Activated CD4-positive, CD25-positive, alpha-beta regulatory T cell treated with anti-CD3 and anti-CD28 coated beads, Interleukin-2, amount 50 U/mL, for 16 hours (primary cell): ENCODE results near the gene RIPK1.
"Not testable (repeated sequence)": the region's sequence is repeated elsewhere in the genome, so short reads cannot be mapped to it uniquely, and the experiment has no call there.

ENCODE experiments used
- DNase-seq: peaks from one replicate; pipeline ENCODE4 v3.0.0-alpha.2; 2020; ENCODE audit warnings: low read depth, low spot score

RIPK1 gene

DNA sequence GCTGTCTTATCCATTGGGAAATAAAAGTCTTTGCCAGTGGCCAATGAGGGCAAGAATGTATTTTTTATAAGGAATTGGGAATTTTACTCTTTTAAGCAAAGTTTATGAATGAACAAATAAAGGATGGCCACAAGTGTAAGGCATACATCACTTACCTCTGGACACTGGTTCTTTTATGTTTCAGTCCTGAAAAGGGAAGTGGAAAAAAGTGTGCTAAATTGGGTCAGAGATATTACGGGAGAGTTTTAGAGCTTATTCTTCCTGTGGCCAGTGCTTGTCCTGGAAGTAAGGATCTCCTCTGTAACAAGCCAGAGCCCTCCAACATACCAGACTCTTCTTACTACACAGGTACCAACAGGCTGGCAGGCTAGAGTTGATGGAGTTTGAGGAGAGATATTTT lies 22.5 kb upstream of the RIPK1 start:
- DNase-seq = no peak

DNA sequence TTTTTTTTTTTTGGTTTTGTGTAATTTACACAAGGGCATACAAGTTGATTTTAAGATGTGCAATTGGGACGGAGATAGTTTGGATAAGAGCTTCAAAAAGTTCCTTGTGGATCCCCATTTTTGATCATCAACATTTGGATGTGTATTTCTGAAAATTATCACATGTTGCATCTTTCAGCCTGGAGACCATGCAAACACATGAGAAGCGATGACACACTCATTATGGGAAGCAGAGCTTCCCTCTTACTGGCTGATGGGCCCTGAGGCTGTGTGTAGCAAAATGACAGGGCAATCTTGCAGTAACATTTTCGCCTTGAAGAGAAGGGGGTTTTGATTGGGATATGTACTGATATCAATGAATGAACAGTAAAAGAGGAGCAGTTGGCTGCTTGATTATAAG lies 22.0 kb upstream of the RIPK1 start:
- no peak for DNase-seq

DNA sequence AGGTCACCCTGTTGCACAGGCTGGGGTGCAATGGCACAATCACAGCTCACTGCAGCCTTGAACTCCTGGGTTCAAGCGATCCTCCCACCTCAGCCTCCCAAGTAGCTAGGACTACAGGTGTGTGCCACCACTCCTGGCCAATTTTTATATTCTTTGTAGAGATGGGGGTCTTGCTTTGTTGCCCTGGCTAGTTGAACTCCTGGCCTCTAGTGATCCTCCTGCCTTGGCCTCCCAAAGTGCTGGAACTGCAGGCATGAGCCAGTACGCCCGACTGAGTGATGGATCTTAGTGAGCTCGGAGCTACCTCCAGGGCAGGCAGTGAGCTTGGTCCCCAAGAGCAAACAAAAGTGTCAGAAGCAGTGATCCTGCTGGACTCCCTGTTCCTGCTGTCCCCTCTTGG lies 20.3 kb upstream of the RIPK1 start:
- not testable (repeated sequence) for DNase-seq

GRCh38 chr6:3052481-3053230 lies 15.6 kb upstream of the RIPK1 start:
- DNase-seq = no peak

- no peak for DNase-seq
These were observed 15.1 kb upstream of the RIPK1 start for GRCh38 chr6:3053231-3053508.

DNA sequence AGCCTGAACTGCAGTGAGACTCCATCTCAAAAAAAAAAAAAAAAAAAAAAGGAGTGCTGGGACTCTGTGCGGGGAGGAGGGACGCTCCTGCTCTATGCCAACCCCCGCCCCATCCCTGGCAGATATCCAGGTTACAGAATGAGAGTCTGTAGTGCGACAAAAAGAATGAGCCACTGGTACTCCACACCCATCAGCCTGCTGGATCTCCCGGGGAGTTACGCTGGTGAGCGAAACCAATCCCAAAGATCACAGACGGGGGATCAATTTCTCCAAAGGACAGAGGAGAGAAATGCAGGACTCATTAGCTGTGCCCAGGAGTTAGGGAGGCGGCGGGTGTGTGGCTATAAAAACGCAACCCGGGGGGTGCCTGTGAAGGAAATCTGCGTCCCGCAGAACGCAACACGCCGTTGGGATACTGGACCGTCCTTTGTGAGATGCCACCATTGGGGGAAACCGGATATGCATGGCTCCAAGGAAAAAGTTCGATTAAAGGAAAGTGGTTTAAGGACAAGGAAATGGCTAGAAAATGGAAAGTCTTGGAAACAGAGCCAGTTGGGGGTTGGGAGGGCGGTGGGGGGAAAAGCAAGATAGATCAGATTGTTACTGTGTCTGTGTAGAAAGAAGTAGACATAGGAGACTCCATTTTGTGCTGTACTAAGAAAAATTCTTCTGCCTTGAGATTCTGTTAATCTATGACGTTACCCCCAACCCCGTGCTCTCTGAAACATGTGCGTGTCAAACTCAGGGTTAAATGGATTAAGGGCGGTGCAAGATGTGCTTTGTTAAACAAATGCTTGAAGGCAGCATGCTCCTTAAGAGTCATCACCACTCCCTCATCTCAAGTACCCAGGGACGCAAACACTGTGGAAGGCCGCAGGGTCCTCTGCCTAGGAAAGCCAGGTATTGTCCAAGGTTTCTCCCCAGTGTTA lies 13.8 kb upstream of the RIPK1 start:
- not testable (repeated sequence) for DNase-seq

DNA sequence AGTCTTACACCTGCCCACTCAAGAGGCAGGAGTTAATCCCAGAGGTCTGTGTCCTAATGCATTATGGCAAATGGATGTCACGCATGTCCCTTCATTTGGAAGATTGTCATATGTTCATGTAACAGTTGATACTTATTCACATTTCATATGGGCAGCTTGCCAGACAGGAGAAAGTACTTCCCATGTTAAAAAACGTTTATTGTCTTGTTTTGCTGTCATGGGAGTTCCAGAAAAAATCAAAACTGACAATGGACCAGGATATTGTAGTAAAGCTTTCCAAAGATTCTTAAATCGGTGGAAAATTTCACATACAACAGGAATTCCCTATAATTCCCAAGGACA lies 13.2 kb upstream of the RIPK1 start:
- DNase-seq = not testable (repeated sequence)

DNA sequence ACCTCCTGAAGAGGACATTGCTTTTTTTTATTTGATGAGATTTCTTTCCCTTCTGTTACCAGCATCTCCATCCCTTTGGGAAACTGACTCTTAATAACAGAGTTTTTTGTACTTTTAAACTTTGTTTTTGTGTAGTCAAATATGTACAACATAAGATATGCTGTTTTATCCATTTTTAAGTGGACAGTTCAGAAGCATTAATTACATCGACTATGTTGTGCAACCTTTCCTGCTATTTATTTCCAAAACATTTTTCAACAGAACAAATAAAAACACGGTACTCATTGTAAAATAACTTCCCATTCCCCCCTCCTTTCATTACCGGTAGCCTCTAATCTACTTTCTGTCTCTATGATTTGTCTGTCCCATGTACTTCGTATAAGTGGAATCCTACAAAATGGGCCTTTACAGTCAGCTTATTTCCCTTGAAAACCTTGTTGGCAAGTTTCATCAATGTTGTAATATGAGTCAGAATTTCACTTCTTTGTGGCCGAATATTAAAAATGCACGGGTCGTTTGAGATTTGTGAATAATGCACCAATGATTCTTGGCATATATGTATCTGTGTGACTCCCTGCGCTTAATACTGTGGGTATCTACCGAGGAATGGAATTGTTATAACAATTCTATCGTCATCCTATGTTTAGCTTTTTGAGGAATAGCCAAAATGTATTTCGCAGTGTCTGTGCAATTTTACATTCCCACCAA lies 11.1 kb upstream of the RIPK1 start:
- DNase-seq = no peak

- no peak for DNase-seq
These were observed 9.3 kb upstream of the RIPK1 start for GRCh38 chr6:3058957-3059356.

DNA sequence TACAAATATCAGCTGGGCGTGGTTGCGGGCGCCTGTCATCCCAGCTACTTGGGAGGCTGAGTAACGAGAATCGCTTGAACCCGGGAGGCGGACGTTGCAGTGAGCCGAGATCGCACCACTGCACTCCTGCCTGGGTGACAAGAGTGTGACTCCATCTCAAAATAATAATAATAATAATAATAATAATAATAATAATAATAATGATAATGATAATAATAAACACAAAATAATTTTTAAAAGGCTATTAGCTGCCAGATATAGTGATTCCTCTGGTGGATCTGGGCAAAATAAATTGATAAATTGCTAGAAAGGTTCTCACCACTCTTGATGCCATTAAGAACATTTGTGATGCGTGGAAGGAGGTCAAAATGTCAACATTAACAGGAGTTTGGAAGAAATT lies 8.2 kb upstream of the RIPK1 start:
- not testable (repeated sequence) for DNase-seq

DNA sequence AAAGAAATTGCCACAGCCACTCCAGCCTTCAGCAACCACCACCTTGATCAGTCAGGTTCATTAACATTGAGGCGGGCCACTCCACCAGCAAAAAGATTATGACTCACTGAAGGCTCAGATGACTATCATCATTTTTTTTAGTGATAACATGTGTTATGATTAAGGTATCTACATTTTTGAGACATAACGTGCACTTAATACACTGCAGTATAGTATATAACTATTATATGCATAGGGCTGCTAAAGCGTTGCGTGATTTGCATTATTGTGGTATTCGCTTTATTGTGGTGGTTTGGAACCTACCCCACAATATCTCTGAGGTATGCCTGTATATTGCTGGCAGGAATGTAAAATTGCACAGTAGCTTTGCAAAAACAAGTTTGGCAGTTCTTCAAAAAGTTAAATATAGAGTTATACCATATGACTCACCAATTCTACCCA lies 6.8 kb upstream of the RIPK1 start:
- no peak for DNase-seq

DNA sequence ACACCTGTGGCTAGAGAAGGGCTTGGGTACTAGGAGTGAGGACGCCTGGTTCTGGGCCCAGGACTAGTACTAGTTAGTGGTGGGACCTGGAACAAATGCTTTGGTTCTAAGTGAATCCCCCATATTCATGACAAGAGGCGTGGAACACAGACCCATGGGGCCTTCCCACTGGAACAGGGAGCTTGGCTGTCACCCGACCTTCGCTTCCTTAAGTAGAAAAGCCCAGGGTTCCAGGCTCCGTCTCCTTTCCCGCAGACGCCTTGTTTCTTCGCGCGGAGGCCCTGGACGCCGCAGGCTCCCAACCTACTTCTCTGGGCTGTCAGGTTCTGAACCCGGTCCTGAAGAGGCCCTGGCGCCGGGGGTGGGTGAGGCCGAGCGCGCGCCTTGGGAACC lies 5.0 kb upstream of the RIPK1 start:
- DNase-seq = not testable (repeated sequence)

GRCh38 chr6:3063733-3064700 lies 4.3 kb upstream of the RIPK1 start:
- DNase-seq = peak; percentile 79

- DNase-seq = no peak
These were observed 3.3 kb downstream of the RIPK1 start for GRCh38 chr6:3071568-3071967.

DNA sequence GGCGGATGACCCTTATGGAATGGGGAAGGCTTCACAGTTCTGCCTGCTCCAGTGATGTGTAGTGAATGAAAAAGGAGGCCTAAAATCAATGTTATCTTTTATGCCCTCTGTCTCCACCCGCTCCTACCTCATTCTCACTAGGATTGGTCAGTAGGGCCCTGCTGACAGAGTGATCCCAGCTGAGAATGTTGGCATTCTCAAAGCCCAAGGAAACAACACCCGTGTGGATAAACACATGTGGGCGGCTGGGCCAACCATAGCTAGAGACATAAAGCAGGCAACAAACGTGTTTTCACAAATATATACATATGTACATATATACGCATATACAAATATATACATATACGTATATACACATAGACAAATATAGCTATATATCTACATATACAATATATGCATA lies 4.5 kb downstream of the RIPK1 start:
- DNase-seq = no peak

- no peak for DNase-seq
These were observed 5.1 kb downstream of the RIPK1 start for GRCh38 chr6:3073382-3073781.

GRCh38 chr6:3075772-3076113 lies 7.4 kb downstream of the RIPK1 start:
- DNase-seq = no peak

- DNase-seq = no peak
These were observed 8.0 kb downstream of the RIPK1 start for GRCh38 chr6:3076320-3076719.

GRCh38 chr6:3077430-3077829 lies 9.1 kb downstream of the RIPK1 start:
- no peak for DNase-seq

- not testable (repeated sequence) for DNase-seq
These were observed 10.7 kb downstream of the RIPK1 start for GRCh38 chr6:3078952-3079351.

DNA sequence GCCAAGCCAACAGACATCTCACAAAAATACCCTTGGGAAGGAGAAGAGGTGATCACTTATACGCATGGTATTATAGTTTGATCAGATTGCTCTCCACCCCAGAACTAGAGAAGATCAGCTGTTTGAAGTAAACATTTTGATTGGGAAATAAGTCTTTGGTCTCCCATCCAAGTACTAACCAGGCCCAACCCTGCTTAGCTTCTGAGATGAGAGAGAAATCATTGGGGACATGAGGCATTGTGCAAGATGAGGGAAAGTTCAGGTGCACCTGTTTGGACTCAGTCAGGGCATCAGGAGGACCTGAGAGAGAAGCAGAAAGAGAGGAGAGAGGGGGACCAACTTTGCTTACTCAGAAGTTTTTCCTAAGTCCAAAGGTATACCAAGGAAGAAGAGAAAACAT lies 11.4 kb downstream of the RIPK1 start:
- no peak for DNase-seq
